Activated T-cell treated with anti-CD3 and anti-CD28 coated beads, Interleukin-2, amount 50 U/mL, for 1 hour (primary cell): ENCODE data around the gene SLX9.
"Not testable (repeated sequence)": the region's sequence is repeated elsewhere in the genome, so short reads cannot be mapped to it uniquely, and the experiment has no call there.

Experiments
- DNase-seq: peaks from one replicate; pipeline ENCODE4 v3.0.0-alpha.2; 2020

Gene SLX9

GRCh38 chr21:44965251-44966022 lies 25.6 kb downstream of the SLX9 start:
- no peak for DNase-seq

DNA sequence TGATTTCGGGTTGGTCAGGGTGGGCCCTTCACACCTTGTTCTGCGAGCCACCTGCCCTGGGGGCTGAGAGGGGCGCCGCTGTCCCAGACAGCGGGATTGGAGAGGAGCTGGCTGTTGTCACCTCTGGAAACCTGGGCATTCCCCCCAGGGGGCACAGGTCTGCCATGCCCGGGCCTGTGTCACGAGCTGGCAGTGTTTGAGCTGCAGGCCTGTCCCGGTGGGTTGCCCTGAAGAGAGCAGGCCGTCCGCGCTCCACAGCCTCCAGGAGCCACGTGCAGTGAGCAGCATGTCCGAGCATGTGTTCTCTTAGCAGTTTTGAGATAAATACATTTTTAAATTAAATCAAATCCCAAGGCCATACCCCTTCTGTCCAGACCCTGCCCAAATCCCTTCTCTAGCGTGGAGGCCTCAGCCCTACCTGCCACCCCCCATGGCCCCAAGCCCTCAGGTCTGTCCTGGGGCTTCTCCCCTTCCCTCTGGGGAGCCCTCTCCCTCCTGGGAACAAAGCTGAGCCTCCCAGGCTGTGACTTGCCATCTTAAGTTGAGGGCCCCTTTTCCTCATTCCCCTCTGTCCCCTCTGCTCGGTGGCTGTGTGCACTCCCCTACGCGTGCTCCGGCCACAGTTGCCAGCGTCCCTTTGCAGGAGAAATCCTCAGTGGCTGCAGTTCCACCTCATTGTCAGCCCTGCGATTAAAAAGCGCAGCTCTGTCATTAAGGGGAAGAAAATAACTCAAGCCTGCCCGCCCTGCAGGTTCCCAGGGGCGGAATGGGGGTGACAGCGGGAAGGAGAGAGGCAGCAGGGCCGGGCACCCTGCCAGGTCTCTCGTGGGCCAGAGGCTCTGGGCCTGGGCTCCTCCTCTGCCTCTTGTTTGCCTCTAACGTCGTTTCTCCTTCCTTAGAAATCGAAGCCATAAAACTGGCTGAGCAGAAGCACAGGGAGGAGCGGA lies 26.6 kb downstream of the SLX9 start:
- DNase-seq: no peak

DNA sequence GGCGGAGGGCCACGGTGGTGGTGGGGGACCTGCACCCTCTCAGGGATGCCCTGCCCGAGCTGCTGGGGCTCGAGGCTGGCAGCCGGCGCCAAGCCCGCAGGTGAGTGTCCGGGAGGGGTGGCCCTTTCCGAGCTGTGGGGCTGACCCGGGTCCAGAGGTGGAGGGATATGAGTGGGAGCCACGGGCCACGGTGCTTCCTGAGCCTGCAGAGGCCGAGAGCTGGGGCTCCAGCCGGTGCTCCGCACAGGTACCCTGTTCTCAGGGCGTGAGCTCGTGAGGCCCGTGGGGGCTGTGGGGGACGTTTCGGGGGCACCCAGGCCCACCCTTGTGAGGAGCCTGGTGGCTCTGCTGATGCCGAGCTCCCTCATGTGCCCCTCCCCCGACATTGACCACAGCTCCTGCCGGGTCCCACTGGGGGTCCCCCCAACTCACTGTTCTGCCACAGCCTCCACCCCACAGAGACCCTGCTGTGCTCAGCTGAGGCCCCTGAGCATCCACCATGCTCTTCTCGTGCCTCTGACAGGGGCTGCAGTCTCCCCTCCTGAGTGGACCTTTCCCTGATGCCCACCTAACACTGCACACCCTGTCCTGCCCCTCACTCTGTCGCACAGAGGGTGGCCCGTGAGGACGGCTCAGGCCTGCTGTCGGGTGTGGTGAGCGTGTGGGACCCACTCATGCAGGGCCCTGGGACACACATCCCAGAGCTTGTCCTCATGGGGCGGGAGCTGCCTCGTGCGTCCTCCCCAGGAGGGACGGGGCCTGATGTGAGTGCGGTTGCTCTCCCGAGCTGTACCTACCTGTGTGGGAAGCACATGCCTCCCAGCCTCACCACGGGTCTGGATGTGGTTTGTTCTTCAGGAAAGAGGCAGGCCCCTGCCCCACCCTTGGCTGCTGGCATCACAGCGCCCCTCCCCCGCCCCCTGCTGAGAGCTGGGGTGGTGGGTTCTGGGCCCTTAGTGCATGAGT lies 27.5 kb downstream of the SLX9 start:
- DNase-seq: no peak

GRCh38 chr21:44969066-44969670 lies 29.3 kb downstream of the SLX9 start:
- no peak for DNase-seq

DNA sequence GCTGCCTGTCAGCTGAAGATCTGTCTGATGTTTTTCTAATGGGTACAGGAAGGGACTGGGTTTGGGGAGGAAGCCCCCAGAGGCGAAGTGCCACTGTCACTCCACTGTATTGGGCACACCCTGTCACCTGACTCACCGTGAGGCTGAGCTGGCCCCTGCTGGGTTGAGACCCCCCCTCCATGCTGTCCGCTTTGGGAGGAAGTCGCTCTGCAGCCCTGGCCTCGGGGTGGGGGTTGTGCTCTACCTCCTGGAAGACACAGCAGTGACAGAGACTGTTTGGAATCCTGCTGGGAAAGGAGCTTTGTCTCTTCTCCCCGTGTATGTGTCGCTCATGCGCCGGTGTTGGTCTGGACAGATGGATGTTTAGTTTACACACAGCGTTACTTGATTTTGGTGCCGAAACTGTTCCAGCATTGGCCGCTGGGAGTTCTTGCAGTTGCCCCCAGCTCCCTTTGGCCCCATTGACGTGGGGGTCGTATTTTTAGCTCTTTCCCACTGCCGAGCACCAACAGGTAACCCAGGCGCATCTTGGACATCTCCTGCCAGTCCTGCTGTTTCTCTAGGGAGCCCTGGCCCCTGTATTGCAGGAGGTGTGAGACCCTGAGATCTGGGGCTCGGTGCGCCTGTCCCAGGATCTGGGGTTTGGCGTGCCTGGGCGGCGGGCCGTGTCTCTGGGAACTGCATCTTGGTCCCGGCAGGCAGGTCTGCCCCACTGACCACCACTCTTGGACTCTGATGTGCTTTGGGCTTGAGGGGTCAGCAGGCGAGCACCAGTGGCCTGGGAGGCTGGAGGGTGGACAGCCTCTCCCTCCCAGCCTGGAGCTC lies 30.3 kb downstream of the SLX9 start:
- DNase-seq: no peak

GRCh38 chr21:44970766-44971671 lies 31.2 kb downstream of the SLX9 start:
- DNase-seq: no peak

GRCh38 chr21:44971672-44971995 lies 31.8 kb downstream of the SLX9 start:
- DNase-seq: no peak

DNA sequence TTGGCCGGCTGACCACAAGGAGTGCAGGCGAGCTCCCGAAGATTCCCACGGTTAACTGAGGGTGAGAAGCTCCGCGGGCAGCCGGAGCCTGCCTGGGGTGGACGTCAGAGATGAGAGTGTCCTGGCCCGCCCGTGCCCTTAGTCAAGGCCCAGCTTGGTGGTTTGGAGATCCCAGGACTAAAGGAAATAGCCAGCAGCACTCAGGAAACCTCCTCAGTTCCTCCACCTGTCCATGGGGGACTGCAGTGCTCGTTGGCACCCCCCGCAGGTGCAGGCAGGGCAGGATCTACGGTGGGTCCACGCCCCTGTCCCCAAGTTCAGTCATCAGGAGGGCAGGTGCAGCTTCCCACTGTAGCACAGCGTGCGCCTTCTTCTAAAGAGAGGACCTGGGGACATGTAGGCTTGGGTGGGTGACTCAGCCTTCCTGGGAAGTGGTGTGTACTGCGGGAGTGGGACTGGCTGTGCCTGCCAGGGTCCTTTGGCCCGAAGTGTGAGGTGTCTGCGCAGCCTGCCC lies 32.5 kb downstream of the SLX9 start:
- DNase-seq: no peak

DNA sequence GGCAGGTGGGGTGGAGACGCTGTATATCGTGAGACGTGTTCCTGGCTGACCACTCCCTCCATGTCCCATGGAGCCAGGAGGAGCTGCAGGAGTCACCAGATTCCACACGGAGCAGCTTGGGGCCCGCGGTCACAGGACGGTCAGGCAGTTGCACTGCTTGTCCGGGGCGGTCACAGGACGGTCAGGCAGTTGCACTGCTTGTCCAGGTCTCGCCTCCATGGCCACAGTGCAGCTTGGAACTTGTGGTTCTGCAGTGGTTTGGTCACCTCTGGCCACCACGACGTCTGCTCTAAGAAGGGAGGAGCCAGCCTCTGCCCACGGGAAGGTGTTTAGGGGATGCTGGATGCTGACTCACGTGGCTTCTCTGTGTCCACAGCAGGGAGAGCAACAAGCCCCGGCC lies 33.0 kb downstream of the SLX9 start:
- no peak for DNase-seq

DNA sequence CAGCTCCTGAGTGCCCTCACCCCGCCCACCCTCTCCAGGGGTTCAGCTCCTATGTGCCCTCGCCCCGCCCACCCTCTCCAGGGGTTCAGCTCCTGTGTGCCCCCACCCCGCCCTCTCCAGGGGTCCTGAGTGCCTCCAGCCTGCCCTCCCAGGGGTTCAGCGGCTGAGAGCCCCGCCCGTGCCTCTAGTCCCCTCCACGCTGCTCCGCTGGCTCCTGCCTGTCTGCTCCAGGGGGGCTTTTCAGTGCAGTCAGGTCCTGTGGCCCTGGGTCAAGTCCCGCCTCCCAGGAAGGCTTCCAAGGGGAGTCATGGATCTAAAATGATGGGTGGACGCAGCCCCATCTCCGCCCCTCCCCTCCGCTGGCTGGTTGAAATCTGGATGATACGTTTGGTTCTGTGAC lies 33.8 kb downstream of the SLX9 start:
- no peak for DNase-seq

GRCh38 chr21:44974676-44975075 lies 34.8 kb downstream of the SLX9 start:
- no peak for DNase-seq

DNA sequence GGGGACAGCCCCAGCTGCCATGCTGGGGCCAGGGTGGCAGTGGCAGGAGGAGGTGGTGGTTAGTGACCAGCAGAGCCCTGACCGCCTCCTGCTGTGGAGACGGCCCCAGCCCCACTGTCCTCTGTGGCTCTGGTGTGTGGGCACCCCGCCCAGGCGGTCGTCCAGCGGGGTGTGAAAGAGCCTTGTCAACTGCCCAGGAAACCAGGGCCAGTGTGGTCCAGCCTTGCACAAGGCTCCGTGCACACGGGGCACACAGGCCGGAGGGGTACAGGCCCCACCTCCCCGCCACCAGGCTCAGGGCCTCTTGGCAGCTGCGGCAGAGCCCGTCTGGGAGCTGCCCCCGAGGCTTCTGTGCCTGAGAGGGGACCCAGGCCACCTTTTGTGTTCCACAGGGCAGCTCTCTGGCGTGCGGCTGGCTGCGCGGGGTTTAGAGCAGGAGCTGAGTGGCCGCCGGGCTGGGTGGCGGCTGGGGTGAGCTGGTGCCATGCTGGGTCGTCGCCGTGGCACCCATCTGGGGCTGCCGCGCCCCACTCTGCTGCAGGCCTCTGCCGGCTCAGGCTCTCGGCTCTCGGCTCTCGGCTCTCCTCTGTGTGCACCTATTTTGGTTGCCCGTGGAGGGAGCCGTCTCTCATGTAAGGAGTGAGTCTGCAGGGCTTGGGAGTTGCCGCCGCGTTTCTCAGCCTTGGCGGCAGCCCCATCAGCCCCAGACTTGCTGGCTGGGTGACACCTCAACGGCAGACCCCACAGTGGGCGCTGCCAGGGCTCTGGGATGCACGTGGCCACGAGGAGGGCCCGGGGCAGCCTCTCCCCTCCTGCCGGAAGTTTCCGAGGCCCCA lies 36.1 kb downstream of the SLX9 start:
- no peak for DNase-seq

DNA sequence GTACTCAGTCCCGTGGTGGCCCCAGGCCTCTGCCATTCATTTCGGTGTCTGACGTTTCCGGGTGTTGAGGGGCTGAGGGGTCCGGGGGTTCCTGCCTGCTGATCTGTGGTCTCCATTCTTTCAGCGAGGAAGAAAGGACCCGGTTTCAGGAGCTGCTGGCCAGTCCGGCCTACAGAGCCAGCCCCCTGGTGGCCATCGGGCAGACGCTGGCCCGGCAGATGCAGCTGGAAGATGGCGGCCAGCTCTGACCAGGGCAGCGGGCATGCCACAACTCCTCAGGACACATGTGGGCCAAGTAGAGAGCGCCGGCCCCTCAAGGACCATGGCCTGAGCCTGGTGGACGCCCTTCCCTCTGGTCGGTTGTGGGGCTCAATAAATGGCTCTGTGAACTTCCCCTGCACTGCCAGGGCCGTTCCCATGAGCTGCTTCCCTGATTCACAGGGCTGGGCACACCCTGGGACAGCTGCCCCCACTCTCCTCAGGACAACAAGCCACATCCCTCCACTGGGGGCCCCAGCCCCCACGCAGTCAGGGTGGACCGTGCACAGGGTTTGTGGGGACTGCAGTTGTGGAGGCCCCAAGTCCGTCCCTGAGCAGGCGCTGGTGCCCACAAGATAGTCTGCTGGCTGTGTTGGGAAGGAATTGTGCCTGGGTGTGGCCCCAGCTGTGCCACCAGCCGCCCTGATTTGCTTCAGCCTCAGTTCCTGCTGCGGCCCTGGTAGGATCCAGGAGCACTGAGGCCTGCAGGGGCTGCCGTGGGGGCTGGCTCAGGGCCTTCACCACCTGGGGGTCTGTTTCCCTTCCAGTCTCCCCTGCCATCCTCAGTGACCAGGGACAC lies 36.9 kb downstream of the SLX9 start:
- DNase-seq: not testable (repeated sequence)

DNA sequence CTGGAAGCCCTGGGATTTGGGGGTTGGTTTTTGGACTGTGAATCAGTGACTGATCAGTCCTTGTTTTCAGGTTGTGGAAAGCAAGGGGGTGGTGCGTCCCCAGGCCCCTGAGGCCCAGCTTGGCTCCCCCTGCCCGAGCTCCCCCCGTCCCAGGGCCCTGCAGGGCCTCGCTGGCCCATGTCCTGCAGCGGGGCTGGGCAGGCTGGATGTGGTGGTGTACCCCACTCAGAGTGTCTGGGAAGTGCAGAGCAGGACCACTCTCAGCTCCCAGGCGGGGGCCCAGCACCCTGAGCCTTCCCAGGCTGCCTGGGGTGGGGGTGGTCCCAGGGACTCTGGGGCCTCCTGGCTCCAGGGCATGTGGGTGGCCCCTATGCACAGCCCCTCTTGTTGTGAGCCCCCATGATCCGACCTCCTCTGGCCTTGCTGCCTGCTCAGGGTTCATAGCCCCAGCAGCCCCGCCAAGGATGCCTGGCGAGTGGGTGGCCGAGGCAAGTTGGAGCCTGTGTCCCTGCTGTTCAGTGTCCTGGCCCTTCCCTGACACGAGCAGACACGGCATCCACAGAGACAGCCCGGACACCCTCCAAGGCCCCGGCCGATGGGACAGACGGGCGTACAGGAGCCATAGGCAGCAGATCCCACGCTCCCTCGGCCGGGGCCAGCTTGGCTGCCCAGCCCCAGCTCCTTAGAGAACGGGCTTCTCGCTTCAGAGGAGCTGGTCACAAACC lies 37.9 kb downstream of the SLX9 start:
- DNase-seq: no peak

- DNase-seq: no peak
Observed at GRCh38 chr21:44979687-44980561, 40.1 kb downstream of the SLX9 start.
